Stimulated activated CD8-positive, alpha-beta memory T cell treated with anti-CD3 and anti-CD28 coated beads, Interleukin-12 subunit alpha, Interleukin-12 subunit beta, amount 100 ng/mL, for 4 hours (primary cell): ENCODE results near the gene FLNB.
"Not testable (repeated sequence)": the region's sequence is repeated elsewhere in the genome, so short reads cannot be mapped to it uniquely, and the experiment has no call there.

ENCODE experiments used
- DNase-seq: peaks from one replicate; pipeline ENCODE4 v3.0.0-alpha.2; 2020; ENCODE audit warnings: low read depth

FLNB gene

GRCh38 chr3:58052373-58053273 is 44.4 kb downstream of the FLNB start:
- DNase-seq, result peak; percentile 17

- no peak for DNase-seq
Measured at GRCh38 chr3:58054652-58055051, 46.4 kb downstream of the FLNB start.

- no peak for DNase-seq
Measured at GRCh38 chr3:58055314-58055713, 47.1 kb downstream of the FLNB start.

DNA sequence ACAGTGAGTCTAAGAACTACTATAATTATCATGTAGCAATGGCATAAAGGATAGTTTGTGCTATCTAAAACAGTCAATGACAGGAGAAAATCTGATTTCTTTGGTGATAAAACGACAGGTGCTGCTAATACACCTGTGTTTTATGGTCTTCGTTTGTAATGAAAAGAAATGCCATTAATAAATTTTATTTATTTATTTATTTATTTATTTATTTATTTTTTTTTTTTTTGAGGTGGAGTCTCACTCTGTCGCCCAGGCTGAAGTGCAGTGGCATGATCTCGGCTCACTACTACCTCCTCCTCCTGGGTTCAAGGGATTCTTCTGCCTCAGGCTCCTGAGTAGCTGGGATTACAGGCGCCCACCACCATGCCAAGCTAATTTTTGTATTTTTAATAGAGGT is 47.7 kb downstream of the FLNB start:
- DNase-seq, result not testable (repeated sequence)

DNA sequence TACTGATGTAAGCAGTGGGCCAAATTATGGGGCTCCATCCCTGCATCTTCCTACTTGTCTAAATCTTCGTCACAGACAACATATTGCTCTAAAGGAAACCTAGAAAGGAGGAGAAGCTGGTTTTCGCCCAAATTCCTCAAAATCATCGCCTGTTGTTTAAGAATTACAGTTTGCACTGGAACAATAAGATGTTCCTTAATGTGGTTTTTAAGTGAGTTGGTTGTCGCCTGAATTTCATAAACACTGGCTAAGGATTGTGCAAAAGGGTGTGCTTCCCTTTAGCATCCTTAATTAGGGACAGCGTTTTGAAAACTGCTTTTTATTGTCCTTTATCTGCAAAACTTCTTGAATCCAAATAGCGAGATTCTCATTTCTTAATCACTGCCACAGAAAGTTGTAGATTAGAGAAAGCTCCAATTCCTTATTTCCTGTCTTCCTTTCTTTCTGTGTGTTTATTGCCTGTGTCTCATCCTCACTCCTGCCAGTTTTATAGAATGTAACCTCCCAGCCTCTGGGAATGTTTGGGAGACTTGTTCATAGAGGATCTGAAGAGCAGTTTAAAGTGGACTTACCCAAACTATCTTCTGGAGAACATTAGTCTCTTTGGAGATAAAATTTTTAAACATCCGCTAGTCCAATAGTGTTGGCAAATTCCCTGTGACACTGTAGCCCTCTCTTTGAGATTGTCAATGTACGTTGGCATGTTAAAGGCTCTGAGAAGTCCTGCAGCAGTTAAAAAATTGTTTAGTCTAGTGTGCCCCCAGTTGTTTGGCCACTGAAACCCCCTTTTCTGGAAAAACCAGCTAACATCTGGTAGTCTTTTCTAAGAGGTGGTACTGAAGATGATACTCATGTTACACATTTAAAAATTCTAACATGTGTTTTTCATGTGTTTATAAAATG is 50.4 kb downstream of the FLNB start:
- DNase-seq, result no peak

- no peak for DNase-seq
Measured at GRCh38 chr3:58059349-58060321, 51.4 kb downstream of the FLNB start.

DNA sequence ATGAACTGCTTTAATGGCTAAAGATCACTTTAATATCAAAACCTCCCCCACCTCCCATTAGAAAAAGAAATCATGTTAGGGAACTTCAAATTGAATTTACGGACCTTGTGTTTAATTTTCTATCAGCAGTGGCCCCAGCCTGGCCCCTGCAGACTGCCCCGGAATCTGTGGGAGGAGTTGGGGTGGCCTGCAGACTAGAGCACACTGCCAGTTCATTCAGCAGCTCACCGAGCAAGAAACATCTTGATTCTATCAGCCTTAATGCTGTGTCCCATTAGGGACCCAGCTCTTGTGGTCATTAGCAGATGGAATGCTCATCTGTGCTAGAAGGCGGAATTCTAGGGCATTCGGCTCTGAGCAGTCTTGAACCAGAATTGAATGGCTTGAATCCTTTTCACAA is 54.2 kb downstream of the FLNB start:
- DNase-seq, result no peak

DNA sequence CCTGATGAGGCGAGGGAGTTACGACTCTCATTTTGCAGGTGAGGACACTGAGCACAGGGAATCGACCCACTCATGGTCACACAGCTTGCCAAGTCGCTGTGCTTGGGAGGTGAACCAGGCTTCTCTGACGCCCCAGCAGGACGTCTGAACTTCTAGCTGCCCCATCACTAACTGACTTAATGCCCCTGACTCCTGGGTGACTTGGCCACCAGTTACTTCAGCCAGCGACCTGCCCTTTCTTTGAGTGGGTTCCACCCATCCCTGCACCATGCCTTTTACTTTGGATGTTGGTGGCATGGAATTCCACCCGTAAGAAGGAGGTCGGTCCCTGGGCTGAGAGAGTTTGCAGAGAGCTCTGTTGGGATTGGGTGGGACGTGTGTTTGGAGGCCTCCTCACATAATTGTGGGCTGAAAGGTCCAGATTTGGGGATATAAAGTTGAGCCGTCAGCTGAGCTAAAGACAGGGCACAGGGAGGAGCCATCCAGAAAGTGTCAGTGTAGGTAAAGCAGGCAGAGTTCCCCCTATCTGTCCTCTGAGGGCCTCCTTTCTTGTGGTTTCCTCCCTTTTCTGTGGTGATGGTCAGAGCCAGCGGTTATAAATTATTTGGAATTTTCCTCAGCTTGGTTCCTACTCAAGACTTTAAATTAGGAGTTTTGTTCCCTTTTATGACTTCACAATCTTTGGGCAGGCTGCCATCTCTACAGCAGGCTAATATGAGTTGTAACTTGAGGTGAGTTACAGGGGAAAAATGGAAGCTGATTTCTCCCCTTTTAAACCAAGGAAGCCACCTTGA is 55.0 kb downstream of the FLNB start:
- DNase-seq, result no peak

DNA sequence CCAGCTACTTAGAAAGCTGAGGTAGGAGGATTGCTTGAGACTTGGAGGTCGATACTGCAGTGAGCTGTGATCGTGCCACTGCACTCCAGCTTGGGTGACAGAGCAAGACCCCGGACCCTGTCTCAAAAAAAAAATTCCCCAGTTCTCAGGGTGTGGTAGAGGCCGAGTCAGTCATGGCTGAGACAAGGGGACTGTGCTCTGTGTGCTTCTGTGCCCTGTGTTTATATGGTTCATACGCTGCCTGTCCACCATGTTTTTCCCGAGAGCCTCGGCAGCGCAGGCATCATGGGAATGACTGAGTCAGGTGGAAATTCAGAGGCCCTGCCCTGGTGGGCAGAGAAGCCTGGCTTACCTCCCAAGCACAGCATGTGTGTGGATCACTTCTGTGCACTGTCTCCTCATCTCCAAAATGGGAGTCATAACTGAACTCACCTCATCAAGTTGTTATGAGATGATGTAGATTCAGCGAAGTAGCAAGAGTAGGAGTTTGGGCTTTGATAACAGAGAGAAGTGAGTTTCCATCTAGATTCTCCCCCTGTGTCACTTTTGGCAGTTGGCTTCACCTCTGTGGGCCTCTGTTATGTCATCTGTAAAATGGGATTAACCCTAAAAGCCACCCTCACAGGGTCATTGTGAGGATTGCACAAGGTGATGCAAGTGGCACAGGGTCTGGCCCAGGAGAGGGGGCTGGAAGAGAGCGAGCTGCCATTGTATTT is 56.9 kb downstream of the FLNB start:
- no peak for DNase-seq

DNA sequence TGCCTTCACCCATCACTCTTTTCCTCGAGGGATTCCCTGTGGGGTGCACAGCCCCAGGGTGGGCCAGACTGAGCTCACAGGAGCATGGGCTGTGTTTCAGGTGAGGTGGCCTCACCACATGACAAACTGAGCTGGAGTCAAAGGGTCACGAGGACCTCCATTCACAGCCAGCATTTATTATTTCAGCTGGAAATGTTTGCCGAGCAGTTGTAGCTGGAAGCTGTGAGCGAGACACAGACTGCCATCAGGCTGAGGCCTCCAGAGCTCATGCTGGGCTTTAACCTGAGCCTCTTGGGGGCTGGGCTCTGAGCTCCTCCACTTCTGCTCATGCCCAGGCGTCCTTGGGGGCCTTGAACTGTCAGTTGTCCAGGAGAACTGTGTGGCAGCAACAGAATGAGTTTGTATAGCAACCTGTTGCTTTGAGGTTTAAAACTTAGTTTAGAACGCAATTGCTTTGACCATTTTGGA is 57.5 kb downstream of the FLNB start:
- no peak for DNase-seq

- no peak for DNase-seq
Measured at GRCh38 chr3:58066842-58067241, 58.6 kb downstream of the FLNB start.

DNA sequence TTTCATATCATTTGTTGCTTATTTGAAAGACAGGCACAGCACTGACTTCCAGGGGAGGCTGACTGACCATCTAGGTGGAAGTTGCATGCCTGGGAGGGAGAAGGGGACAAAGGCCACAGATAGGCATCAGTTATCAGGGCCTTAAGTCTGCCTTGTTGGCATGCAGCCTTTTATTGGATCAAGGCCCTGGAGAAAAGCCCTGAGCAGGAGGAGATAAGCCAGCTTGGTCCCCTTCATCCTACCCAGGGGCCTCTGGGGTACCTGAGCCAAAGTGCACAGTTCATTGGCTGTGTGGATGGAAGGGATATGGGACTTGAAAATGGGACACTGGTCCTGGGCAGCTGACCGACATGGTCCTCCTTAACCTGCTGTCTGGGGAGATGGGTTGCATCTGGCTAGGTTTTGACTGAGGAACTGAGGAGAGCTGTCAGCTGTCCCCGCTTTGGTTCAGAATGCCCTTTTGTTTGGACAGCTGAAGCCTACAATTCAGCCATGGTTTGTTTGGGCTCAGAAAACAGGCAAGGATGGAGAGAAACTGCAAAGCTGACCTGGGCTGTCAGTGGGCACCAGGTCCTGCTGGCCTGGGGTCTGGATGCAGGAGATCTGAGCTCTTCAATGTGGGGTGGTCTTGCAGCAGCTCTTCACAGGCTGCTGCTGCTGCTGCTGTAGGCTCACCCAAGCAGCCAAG is 60.0 kb downstream of the FLNB start:
- no peak for DNase-seq

DNA sequence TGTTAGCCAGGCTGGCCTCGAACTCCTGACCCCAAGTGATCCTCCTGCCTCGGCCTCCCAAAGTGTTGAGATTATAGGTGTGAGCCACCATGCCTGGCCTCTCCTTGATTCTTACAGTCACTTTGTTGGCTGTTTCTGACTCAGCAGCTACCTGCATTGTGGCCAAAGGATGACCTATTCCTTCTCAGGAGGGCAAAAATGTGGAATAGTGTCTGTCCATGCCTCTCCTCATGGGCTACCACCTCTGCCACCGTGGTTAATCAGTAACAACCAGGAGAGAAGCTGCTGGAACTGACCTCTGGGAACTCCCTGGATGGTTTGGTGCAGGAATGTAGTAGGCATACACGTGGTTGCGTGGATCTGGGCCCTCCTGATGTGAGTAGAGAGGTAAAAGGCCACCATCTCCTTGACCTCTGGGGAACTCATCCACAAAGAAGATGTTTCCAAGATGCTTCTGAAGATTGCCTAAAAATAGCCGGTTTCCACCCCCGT is 63.3 kb downstream of the FLNB start:
- DNase-seq, result no peak

DNA sequence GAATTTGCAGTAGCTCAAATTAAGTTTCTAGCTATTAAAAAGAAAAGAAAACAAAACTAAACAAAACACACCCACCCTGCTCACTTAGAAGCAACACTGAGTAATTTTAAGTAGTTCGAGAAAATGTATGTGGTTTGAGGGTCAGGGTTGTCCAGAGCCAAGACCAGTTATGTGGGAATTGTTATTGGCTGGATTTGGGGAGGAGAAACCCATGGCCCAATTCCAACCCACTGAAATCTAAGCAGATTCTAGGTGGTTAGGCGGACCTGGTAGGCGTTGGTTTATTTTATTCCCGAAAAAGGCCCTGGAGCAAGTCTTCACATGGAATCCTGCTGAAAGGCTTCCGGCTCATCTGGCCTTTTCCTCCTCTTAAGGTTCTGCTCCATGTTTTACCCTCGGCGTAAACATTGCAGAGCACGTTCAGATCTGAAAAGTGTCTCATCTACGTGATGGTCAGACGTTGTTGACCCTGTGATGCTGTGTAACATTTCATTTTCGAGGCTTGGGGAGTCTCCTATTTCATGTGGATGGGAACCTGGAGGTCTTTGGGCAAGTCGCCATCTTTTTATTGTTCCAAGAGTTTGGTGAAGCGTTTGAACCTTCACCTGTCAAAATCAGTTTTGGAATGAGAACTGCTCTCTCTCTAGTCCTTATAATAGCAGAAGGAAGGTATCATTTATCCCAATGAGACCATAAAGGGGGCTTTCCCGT is 64.0 kb downstream of the FLNB start:
- DNase-seq, result no peak

GRCh38 chr3:58072763-58073130 is 64.5 kb downstream of the FLNB start:
- DNase-seq, result no peak

- no peak for DNase-seq
Measured at GRCh38 chr3:58073301-58074108, 65.3 kb downstream of the FLNB start.

DNA sequence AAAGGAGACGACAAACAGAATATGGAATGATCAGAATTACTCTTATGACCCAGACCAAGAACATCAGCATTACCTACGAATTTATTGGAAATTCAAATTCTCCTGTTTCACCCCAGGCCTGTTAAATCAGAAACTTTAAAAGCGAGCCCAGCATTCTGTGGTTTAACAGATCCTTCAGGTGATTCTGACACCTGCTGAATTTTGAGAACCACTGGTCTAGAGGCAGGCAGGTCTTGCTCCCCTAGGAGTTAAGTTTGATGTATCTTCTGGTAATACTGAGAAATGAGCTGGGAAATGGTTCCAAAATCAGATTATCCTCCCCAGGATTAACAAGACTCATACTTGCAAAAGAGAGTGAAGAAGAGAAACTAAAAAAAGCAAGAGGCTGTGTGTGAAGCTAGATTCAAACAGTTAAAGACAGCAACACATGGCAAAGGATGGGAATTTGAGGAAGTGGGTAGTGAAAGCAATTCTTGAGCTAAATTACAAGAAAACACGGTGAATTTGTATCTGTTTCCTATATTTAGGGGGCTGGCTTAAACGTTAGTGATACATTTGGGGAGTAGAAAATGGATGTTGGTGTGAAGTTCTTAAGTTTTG is 66.0 kb downstream of the FLNB start:
- no peak for DNase-seq

GRCh38 chr3:58074997-58075396 is 66.8 kb downstream of the FLNB start:
- no peak for DNase-seq
